ENCODE data around the gene STXBP5. TPM values are rescaled to one million over a fixed set of nuclear protein-coding genes. Genes with fewer than 3 reads are reported as not detected.

Gene STXBP5
- total RNA-seq, 3 donors from 2014 or later (not counting 1 experiment from before 2014, with no cell fraction given) = 22.9 to 43.9 (median 35.9) TPM

DNA sequence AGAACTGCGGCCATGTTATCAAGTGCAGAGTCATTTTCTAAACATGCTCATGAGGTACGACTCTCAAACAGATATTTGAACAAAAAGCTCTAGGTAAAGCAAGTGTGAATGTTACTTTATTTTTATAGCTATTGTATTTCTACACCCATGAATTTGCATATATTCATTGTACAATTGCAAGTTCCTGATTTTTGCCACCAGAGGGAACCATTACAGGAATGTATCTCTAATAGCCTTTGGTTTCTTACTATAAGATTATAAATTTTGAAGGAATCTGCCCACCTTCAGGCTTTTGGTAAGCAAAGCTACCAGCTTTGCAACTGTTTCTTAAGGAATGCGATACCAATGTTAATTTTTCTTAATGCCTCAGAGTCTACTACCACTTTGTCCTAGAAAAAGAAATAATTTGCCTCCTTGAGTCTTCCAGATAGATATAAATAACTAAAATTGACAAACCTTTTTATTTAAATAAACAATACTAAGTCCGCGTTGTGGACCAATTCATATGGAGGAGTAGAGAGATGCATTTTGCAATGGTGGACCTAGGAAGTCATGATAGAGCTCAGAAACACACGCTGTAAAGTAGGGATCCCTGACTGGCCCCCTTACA lies 178.8 kb downstream of the STXBP5 start:
- no peak overlapping the region for H3K27ac Mint-ChIP-seq
- H3K4me1 ChIP-seq (ENCODE audit: control insufficient read depth, insufficient read depth, low read length) = no peaks in the 10 kb centered on the region
- TF ChIP-seq CTCF (IDR thresholded peaks at IDR 0.05) = peak; percentile 49
- H3K4me1 Mint-ChIP-seq = no peaks in the 10 kb centered on the region
- ATAC-seq = no peak
- intact Hi-C loops (cut with micrococcal nuclease) = no loop called here
- 99% methylated on average over 6 of the region's 6 CpGs for WGBS (ENCODE audit: insufficient coverage)
- H3K9me3 Mint-ChIP-seq = no peaks in the 10 kb centered on the region
- no peaks in the 10 kb centered on the region for H3K27me3 ChIP-seq (ENCODE audit: control insufficient read depth, insufficient read depth, low read length)
- DNase-seq = peak in 1 of 2 donors; percentile 5
- no peaks in the 10 kb centered on the region for H3K9me3 ChIP-seq (ENCODE audit: control insufficient read depth, insufficient read depth, low read length)
- peaks cover 21% of the 10 kb centered on the region for H3K36me3 Mint-ChIP-seq
- no peaks in the 10 kb centered on the region for H3K27me3 Mint-ChIP-seq (ENCODE audit: low read depth in 2 of 2)
- peaks cover 20% of the 10 kb centered on the region for H3K36me3 ChIP-seq (ENCODE audit: control insufficient read depth, insufficient read depth, low read length)
- no peak overlapping the region for H3K4me3 ChIP-seq (ENCODE audit: low read length)
- no peak overlapping the region for H3K4me3 Mint-ChIP-seq
- no peak overlapping the region for H3K27ac ChIP-seq (ENCODE audit: low read length)

DNA sequence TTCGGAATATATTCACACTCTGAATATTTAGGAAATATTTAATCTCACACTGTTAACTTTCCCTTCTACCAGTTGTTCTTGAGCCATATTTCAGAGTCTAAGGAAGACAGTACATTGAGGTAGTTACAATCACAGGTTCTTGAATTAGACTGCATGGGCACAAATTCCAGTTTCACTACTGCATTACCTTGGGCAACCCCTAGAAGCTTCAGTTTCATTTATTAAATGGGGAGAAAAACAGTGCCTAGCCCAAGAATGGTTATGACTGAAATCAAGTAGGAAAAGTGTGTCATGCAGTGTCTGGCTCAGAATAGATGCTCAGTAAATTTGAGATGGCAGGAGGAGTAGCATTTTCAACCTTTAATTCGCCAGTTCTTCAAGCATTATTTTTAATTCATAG lies 179.8 kb downstream of the STXBP5 start:
- Histone ChIP-seq H3K4me1 (ENCODE audit: control insufficient read depth, insufficient read depth, low read length) (no peaks in the 10 kb centered on the region), H3K9me3 (ENCODE audit: control insufficient read depth, insufficient read depth, low read length) (no peaks in the 10 kb centered on the region), H3K4me3 (ENCODE audit: low read length) (no peak overlapping the region), H3K27me3 (ENCODE audit: control insufficient read depth, insufficient read depth, low read length) (no peaks in the 10 kb centered on the region), H3K36me3 (ENCODE audit: control insufficient read depth, insufficient read depth, low read length) (peaks cover 20% of the 10 kb centered on the region), H3K27ac (ENCODE audit: low read length) (no peak overlapping the region)
- WGBS (ENCODE audit: insufficient coverage) = 100% methylated on average over 1 of the region's 2 CpGs
- Mint-ChIP-seq H3K27me3 (ENCODE audit: low read depth in 2 of 2) (no peaks in the 10 kb centered on the region), H3K9me3 (no peaks in the 10 kb centered on the region), H3K4me1 (no peaks in the 10 kb centered on the region), H3K27ac (no peak overlapping the region), H3K36me3 (peaks cover 21% of the 10 kb centered on the region), H3K4me3 (no peak overlapping the region)
- no peak for ATAC-seq
- intact Hi-C loops (cut with micrococcal nuclease) = no loop called here
- no peak for DNase-seq
- TF ChIP-seq CTCF (IDR thresholded peaks at IDR 0.05) = no peak

GRCh38 chr6:147384737-147385710 lies 180.8 kb downstream of the STXBP5 start:
- Mint-ChIP-seq H3K9me3 (no peaks in the 10 kb centered on the region), H3K36me3 (peaks cover 21% of the 10 kb centered on the region), H3K4me3 (no peak overlapping the region), H3K4me1 (no peaks in the 10 kb centered on the region), H3K27me3 (ENCODE audit: low read depth in 2 of 2) (no peaks in the 10 kb centered on the region), H3K27ac (peak overlapping the region in 1 of 2 donors; percentile 38)
- Histone ChIP-seq H3K36me3 (ENCODE audit: control insufficient read depth, insufficient read depth, low read length) (peaks cover 20% of the 10 kb centered on the region), H3K9me3 (ENCODE audit: control insufficient read depth, insufficient read depth, low read length) (no peaks in the 10 kb centered on the region), H3K27me3 (ENCODE audit: control insufficient read depth, insufficient read depth, low read length) (no peaks in the 10 kb centered on the region), H3K27ac (ENCODE audit: low read length) (no peak overlapping the region), H3K4me1 (ENCODE audit: control insufficient read depth, insufficient read depth, low read length) (no peaks in the 10 kb centered on the region), H3K4me3 (ENCODE audit: low read length) (no peak overlapping the region)
- DNase-seq (no peak), ATAC-seq (no peak)
- intact Hi-C loops (cut with micrococcal nuclease) = no loop called here
- 94% methylated on average over 6 of the region's 6 CpGs for WGBS (ENCODE audit: insufficient coverage)
- TF ChIP-seq CTCF (IDR thresholded peaks at IDR 0.05) = no peak
